H1 (cell line): Measurements from ENCODE around the gene VPS13A.

ENCODE experiments used
- BACH1 ChIP-seq: IDR thresholded peaks from 2 replicates; pipeline ENCODE4 v1.6.1; 2012; ENCODE audit warnings: low read length, improper control_type of control experiment
- EZH2 ChIP-seq: fragments of 200-600 bp; sonication (generic); IDR thresholded peaks from 2 replicates; pipeline ENCODE4 v1.7.1; 2012; ENCODE audit warnings: low read depth, mild to moderate bottlenecking, moderate library complexity, low read length, inconsistent platforms; ENCODE audit not compliant: severe bottlenecking
- FOSL1 ChIP-seq: IDR thresholded peaks from 2 replicates; pipeline ENCODE4 v1.6.1; 2011; ENCODE audit warnings: mild to moderate bottlenecking, low read depth, low read length, moderate library complexity; ENCODE audit not compliant: insufficient read depth
- JUND ChIP-seq: IDR thresholded peaks from 2 replicates; pipeline ENCODE4 v1.6.1; 2011; ENCODE audit warnings: mild to moderate bottlenecking, improper control_type of control experiment, low read length
- POLR2A ChIP-seq, 2 experiments: IDR thresholded peaks; 1 replicate in 1 of 2; 2 replicates in 1 of 2; pipeline ENCODE4 v1.6.1; 2011; ENCODE audit warnings: low read depth in 2 of 2, low read length in 2 of 2, mild to moderate bottlenecking in 2 of 2; ENCODE audit errors: control extremely low read depth in 1 of 2
- POU5F1 ChIP-seq: IDR thresholded peaks from 2 replicates; pipeline ENCODE4 v1.6.1; 2011; ENCODE audit warnings: low read depth, mild to moderate bottlenecking, low read length, moderate library complexity
- YY1 ChIP-seq: IDR thresholded peaks from 2 replicates; pipeline ENCODE4 v1.6.1; 2011; ENCODE audit warnings: low read depth, mild to moderate bottlenecking, low read length
- ZNF274 ChIP-seq: IDR thresholded peaks from 2 replicates; pipeline ENCODE4 v1.7.0; 2012; ENCODE audit warnings: low read length, borderline replicate concordance; ENCODE audit errors: extremely low read depth
- TF ChIP-seq, protein P1 (sequence below), 3 experiments: IDR thresholded peaks; 1 replicate in 2 of 3; 2 replicates in 1 of 3; pipeline versions ENCODE4 v1.5.1 to v1.6.1; 2011; ENCODE audit warnings: low read length in 3 of 3, mild to moderate bottlenecking in 3 of 3, inconsistent platforms in 2 of 3, low read depth in 1 of 3, moderate library complexity in 1 of 3; ENCODE audit not compliant: insufficient read depth in 1 of 3; ENCODE audit errors: control extremely low read depth in 1 of 3
- TF ChIP-seq, protein P2 (sequence below): IDR thresholded peaks from 2 replicates; pipeline ENCODE4 v1.6.1; 2011; ENCODE audit warnings: low read length, improper control_type of control experiment

DNA sequence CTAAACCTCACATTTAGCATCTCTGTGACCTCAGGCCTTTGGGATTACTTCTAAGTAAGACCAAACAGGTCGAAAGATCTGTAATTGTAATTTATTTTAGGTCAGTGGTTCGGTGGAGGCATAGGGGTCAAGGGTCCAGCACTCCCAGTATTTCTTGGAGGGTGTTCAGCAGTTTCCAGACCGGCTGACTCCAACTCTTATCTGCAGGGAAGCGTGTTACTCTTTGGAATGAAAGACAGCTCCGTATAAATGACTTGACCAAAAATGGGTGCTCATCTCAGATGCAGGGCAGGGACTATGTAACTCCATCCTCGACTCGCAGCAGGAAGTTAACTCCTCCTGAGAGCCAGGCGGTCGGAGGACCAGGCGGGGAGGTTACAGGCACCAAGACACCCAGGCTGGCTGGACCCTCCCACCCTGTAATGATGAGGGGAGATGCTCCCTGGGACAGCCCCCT lies 620 bp upstream of the VPS13A start:
- TF ChIP-seq, protein P1, sequence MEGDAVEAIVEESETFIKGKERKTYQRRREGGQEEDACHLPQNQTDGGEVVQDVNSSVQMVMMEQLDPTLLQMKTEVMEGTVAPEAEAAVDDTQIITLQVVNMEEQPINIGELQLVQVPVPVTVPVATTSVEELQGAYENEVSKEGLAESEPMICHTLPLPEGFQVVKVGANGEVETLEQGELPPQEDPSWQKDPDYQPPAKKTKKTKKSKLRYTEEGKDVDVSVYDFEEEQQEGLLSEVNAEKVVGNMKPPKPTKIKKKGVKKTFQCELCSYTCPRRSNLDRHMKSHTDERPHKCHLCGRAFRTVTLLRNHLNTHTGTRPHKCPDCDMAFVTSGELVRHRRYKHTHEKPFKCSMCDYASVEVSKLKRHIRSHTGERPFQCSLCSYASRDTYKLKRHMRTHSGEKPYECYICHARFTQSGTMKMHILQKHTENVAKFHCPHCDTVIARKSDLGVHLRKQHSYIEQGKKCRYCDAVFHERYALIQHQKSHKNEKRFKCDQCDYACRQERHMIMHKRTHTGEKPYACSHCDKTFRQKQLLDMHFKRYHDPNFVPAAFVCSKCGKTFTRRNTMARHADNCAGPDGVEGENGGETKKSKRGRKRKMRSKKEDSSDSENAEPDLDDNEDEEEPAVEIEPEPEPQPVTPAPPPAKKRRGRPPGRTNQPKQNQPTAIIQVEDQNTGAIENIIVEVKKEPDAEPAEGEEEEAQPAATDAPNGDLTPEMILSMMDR (IDR thresholded peaks at IDR 0.05; ENCODE audit: control extremely low read depth in 1 of 3, insufficient read depth in 1 of 3, low read depth in 1 of 3, low read length in 3 of 3): no peak
- TF ChIP-seq FOSL1 (no peak), YY1 (no peak), EZH2 (no peak), POU5F1 (no peak), BACH1 (no peak), POLR2A (IDR thresholded peaks at IDR 0.05; ENCODE audit: control extremely low read depth in 1 of 2, low read depth in 2 of 2, low read length in 2 of 2) (no peak), ZNF274 (no peak), JUND (no peak)
- TF ChIP-seq, protein P2, sequence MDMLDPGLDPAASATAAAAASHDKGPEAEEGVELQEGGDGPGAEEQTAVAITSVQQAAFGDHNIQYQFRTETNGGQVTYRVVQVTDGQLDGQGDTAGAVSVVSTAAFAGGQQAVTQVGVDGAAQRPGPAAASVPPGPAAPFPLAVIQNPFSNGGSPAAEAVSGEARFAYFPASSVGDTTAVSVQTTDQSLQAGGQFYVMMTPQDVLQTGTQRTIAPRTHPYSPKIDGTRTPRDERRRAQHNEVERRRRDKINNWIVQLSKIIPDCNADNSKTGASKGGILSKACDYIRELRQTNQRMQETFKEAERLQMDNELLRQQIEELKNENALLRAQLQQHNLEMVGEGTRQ: no peak
